ENCODE results near the gene CAPN5. TPM values are rescaled to one million over a fixed set of nuclear protein-coding genes. Genes with fewer than 3 reads are reported as not detected.
A peak's percentile ranks its signal among the peaks of the same experiment; 100 is the strongest.

CAPN5 gene
- total RNA-seq, 1 donor from 2014 or later = 29.7 TPM

- Mint-ChIP-seq H3K9me3 (ENCODE audit: unreplicated experiment) (no peaks in the 10 kb centered on the region), H3K4me1 (ENCODE audit: unreplicated experiment) (peaks cover 34% of the 10 kb centered on the region), H3K36me3 (ENCODE audit: low read depth, unreplicated experiment) (peaks cover 8% of the 10 kb centered on the region), H3K4me3 (ENCODE audit: unreplicated experiment) (no peak overlapping the region), H3K27me3 (ENCODE audit: unreplicated experiment) (peaks cover 14% of the 10 kb centered on the region), H3K27ac (ENCODE audit: unreplicated experiment) (no peak overlapping the region)
- TF ChIP-seq CTCF (IDR thresholded peaks at IDR 0.05; ENCODE audit: unreplicated experiment) = no peak
- no peak for DNase-seq (ENCODE audit: low spot score)
These were observed 4.3 kb downstream of the CAPN5 start for GRCh38 chr11:77071077-77071476.

GRCh38 chr11:77071671-77072605 lies 5.2 kb downstream of the CAPN5 start:
- Mint-ChIP-seq H3K4me1 (ENCODE audit: unreplicated experiment) (peaks cover 34% of the 10 kb centered on the region), H3K27me3 (ENCODE audit: unreplicated experiment) (peaks cover 14% of the 10 kb centered on the region), H3K4me3 (ENCODE audit: unreplicated experiment) (no peak overlapping the region), H3K9me3 (ENCODE audit: unreplicated experiment) (no peaks in the 10 kb centered on the region), H3K36me3 (ENCODE audit: low read depth, unreplicated experiment) (peaks cover 8% of the 10 kb centered on the region), H3K27ac (ENCODE audit: unreplicated experiment) (peak overlapping the region; percentile 73)
- TF ChIP-seq CTCF (IDR thresholded peaks at IDR 0.05; ENCODE audit: unreplicated experiment) = no peak
- DNase-seq (ENCODE audit: low spot score) = no peak

GRCh38 chr11:77072851-77073327 lies 6.1 kb downstream of the CAPN5 start:
- Mint-ChIP-seq H3K9me3 (ENCODE audit: unreplicated experiment) (no peaks in the 10 kb centered on the region), H3K4me3 (ENCODE audit: unreplicated experiment) (no peak overlapping the region), H3K27ac (ENCODE audit: unreplicated experiment) (no peak overlapping the region), H3K4me1 (ENCODE audit: unreplicated experiment) (peaks cover 29% of the 10 kb centered on the region), H3K27me3 (ENCODE audit: unreplicated experiment) (peaks cover 8% of the 10 kb centered on the region), H3K36me3 (ENCODE audit: low read depth, unreplicated experiment) (peaks cover 8% of the 10 kb centered on the region)
- no peak for TF ChIP-seq CTCF (IDR thresholded peaks at IDR 0.05; ENCODE audit: unreplicated experiment)
- DNase-seq (ENCODE audit: low spot score) = no peak

- Mint-ChIP-seq H3K4me1 (ENCODE audit: unreplicated experiment) (peaks cover 24% of the 10 kb centered on the region), H3K36me3 (ENCODE audit: low read depth, unreplicated experiment) (peaks cover 8% of the 10 kb centered on the region), H3K27ac (ENCODE audit: unreplicated experiment) (peak overlapping the region; percentile 52), H3K9me3 (ENCODE audit: unreplicated experiment) (no peaks in the 10 kb centered on the region), H3K27me3 (ENCODE audit: unreplicated experiment) (peaks cover 7% of the 10 kb centered on the region), H3K4me3 (ENCODE audit: unreplicated experiment) (no peak overlapping the region)
- DNase-seq (ENCODE audit: low spot score) = no peak
- no peak for TF ChIP-seq CTCF (IDR thresholded peaks at IDR 0.05; ENCODE audit: unreplicated experiment)
These were observed 6.7 kb downstream of the CAPN5 start for GRCh38 chr11:77073328-77074001.
